RKO (cell line): Measurements from ENCODE around the gene BCL11B.
"Not testable (repeated sequence)": the region's sequence is repeated elsewhere in the genome, so short reads cannot be mapped to it uniquely, and the experiment has no call there.

Source experiments
- DNase-seq: peaks from one replicate; pipeline ENCODE4 v3.0.0-alpha.2; 2016; ENCODE audit warnings: low spot score

Gene BCL11B

GRCh38 chr14:99199846-99200653 lies 71.9 kb downstream of the BCL11B start:
- no peak for DNase-seq

- DNase-seq = no peak
Observed at GRCh38 chr14:99198746-99199502, 73.1 kb downstream of the BCL11B start.

GRCh38 chr14:99196310-99196650 lies 75.7 kb downstream of the BCL11B start:
- no peak for DNase-seq

DNA sequence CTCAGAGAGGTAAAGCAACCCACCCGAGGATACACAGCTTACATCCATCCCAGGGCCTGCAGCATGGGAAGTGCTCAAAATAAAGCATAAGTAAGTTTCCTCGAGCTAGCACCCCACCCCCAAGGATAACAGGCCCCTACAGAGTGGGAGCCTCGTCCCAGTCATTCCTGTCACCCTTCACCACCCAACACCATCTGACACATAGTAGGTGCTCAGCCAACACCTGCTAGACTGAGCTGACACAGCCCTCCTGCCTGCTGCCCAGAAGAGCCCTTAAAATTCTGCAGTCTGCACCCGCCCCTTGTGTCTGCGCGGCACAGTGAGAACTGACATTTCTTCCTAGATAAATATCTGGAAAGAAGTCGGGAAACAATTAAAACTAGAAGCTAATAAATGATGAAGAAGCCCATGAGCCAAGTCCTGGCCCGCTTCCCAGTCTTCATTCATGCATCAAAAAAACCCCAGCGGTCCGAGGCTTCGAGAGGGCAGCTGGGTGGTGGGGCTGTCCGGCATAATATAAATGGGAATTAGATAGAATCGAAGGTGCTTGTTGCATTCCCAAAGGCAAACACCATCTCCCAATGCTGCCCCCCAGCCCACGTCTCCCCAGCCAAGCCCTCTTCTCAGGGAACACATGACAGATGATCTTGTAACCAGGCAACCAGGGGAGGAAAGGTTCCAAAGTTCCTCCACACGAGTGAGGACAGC lies 76.2 kb downstream of the BCL11B start:
- no peak for DNase-seq

DNA sequence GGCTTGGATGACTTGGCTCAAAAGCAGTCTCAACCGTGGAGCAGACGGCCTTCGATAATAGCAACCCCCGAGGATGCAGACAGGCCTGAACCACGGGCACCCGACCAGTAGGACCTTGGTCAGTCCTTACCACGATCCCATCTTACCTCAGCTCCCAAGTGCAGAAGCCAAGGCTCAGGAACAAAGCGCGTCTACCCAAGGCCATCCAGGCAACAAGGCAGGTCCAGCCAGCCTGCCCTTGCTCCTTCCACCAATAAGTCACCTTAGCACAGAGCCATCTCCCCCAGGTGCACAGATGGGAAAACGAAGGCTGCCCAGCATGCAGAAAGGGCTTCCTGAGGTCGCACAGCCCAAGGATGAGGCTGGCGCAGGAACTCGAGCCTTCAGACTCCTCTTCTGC lies 77.3 kb downstream of the BCL11B start:
- no peak for DNase-seq

GRCh38 chr14:99194136-99194535 lies 77.9 kb downstream of the BCL11B start:
- DNase-seq = no peak

DNA sequence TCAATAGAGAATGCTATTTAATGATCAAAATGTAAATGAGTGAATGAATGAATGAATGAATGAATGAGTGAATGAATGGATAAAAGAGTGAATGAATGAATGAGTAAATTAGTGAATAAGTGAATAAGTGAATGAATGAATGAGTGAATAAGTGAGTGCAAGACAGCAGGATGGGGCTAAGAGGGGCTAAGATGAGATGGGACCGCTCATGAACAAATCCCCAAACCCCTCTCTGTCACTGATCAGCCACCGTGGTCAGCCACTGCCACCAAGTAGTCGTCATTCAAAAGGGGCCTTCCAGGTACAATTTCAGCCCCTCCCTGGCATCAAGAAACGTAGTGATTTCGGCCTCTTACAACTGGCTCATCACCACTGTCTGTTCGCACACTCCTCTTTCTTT lies 79.2 kb downstream of the BCL11B start:
- DNase-seq = no peak

GRCh38 chr14:99192028-99192621 lies 79.9 kb downstream of the BCL11B start:
- no peak for DNase-seq

- DNase-seq = no peak
Observed at GRCh38 chr14:99191395-99192027, 80.5 kb downstream of the BCL11B start.

- no peak for DNase-seq
Observed at GRCh38 chr14:99190696-99191394, 81.2 kb downstream of the BCL11B start.

DNA sequence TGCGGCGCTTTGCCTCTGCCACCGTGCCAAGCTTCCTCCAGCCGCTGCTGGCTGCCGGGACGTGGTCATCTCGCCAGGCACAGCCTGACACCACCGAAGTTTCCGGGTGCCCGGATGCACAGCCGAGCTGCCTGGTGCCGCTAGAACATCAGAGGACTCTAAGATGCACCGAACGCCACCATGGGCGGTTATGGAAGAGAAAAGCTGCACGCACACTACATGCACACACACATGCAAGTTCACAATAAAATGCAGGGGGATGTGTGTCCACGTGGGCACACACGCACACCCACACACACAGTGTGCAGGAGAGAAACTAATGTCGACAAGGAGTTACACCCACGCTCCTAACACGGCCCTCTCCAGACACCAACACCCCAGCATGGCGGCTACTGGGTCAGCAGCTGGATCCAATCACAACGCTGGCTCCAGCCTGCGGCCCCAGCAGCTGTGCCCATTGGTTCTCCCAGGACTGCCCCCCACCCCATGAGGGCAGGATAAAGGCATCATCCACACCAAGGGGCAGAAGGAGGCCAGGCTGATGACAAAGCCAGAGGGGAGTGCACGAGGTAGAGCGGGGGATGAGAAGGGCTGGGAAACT lies 82.7 kb downstream of the BCL11B start:
- DNase-seq = no peak

DNA sequence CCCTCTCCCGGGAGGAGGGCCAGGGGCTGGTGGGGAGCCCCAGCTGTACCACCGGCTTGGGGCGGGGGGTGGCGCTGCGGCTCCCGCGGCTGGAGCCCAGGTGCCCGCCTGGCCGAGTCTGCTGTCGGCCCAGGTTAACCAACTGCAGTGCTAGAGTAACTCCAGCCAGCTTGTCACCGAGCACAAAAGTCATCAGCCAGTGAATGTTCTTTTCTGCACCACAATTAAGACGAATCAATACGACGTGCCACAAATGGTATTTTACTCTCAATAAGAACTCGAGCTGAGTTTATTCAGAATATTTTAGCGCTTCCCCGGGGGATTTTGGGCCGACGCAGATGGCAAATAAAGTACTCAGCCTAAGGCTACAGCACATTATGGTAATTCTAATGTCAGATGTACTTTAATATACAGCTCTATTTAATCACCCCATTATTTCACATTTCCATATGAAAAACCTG lies 83.2 kb downstream of the BCL11B start:
- no peak for DNase-seq

GRCh38 chr14:99187858-99188257 lies 84.1 kb downstream of the BCL11B start:
- no peak for DNase-seq

DNA sequence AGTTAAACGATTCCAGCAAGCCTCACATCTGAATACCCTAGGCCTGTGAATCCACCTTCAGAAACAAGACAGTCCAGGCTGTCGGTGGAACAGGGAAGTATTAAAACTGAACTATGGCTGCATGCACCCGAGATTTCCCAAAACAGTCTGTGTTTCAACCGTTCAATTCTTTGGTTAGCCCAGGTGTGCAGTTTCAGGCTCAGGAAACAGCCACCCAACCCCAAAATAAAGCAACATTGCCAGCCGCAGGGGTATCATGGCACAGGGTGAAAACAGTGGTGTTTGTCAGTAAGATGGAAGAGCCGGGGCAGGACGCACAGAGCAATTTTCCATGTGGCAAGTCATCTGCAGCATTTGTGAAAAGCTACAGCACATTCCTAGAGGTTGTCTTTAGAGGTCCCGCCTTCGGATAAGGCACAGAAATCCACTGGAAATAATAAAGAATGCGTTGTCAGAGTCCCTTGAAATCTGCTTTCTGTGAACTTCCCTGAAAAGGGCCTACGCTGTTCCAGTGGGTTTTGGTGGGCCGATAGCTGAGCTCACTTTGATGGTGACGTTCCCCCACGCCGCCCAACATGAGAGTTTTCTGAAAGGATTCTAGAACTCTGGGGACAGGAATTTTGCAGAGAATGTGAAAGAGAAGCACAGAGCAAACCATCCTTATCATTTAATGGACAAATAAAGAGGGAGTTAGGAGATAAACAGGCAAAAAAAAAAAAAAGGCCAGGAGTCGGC lies 84.9 kb downstream of the BCL11B start:
- no peak for DNase-seq

DNA sequence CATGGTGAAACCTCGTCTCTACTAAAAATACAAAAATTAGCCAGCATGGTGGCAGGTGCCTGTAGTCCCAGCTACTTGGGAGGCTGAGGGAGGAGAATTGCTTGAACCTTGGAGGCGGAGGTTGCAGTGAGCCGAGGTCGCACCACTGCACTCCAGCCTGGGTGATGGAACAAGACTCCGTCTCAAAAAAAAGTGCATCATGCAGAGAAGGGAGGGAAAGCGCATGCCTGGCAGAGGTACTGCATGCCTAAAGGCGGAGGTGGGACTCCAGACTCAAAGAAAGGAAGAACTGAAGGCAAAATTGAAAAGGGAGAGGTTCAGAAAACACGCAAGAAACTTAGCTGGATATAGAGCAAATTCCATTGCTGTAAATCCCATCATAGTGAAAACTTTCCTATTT lies 85.7 kb downstream of the BCL11B start:
- not testable (repeated sequence) for DNase-seq

GRCh38 chr14:99185436-99186068 lies 86.4 kb downstream of the BCL11B start:
- no peak for DNase-seq

DNA sequence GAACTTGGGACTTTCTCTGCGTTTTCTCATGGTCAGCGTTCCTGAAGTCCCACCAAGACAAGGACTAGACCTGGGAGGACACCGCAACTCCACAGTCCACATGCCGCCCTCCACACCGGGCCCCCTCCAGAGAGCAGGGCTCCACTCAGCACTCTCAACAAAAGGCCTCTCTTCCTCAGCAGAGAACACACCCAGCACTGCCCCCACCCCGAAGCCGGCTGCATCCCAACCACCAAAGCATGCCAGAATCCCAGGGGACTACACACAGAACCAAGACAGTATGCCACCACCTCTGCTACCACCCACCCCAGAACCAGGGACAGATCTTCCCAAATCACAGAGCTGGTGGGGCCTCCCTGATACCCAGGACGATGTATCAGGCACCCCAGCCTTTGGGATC lies 88.3 kb downstream of the BCL11B start:
- DNase-seq = no peak

DNA sequence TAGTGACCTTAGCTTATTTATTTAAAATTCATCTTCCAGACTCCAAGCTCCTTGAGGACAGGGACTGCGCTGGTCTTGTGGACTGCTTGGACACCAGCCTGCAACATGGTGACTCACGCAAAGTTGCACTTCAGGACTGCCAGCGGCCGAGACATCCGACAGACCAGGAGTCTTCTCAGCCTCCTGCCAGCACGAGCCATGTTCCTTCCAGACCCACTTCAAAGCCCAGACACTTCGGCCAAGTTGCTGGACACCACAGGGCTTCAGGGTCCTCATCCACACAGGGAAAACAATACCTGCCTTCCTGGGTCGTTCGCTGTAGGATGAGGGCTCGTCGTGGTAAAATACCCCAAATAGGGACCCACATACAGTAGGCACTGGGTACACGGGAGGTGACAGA lies 88.7 kb downstream of the BCL11B start:
- DNase-seq = no peak

DNA sequence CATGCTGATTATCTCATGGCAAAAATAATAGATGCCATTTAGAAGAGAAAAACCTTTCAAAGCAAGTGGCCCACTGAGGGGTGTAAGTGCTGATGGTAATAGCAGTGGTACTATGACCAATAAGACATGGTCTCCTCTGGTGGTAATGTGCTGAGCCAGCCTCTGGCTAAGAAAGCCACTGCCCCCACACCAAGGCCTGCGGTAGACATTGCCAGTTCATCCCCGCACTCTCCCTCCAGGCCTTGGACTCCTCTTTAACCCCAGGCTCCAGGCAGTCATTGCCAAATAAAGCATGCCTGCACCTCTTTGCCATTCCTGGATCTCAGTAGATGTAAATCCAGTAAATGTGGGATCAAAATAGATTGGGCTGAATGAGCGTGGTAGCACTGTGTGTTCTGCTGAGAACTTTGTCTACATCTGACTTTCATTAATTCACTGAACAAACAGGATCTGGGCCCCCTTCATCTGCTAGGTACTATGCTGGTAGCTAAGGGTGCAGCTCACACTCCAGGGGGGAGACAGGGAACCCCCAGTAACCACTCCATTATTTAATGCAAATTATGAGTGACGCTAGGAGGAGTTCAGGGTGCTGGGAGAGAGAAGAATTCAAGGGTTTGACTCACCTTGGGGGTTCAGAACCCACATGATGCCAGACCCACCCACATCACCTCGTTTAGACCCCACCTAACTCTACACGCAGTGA lies 89.3 kb downstream of the BCL11B start:
- DNase-seq = no peak
